HL-60 (cell line): ENCODE data around the gene UBR4.

Source experiments
- DNase-seq, 2 experiments: peaks; one replicate each; pipeline ENCODE4 v3.0.0-alpha.2; 2010 to 2020; ENCODE audit warnings: low read depth in 1 of 2, low spot score in 1 of 2
- H3K27ac ChIP-seq: fragments of 250-450 bp; sonication (Bioruptor Pico); replicated peaks from 2 replicates; pipeline ENCODE4 v1.5.1; 2020; ENCODE audit warnings: mild to moderate bottlenecking, moderate library complexity
- H3K27me3 ChIP-seq: fragments of 250-450 bp; sonication (Bioruptor Pico); 2 replicates; pipeline ENCODE4 v1.5.1; 2021; ENCODE audit warnings: mild to moderate bottlenecking, moderate library complexity; ENCODE audit not compliant: insufficient read depth, poor library complexity, severe bottlenecking
- H3K4me3 ChIP-seq: replicated peaks from 2 replicates; pipeline ENCODE4 v1.5.1; 2011; ENCODE audit warnings: mild to moderate bottlenecking, control low read depth, low read length; ENCODE audit not compliant: insufficient read depth
- CTCF ChIP-seq: IDR thresholded peaks from one replicate; pipeline ENCODE4 v1.5.1; 2011; ENCODE audit warnings: low read length, control low read depth, inconsistent platforms; ENCODE audit not compliant: insufficient read depth
- GABPA ChIP-seq: IDR thresholded peaks from 2 replicates; pipeline ENCODE4 v1.6.1; 2012; ENCODE audit warnings: low read depth
- POLR2AphosphoS5 ChIP-seq: IDR thresholded peaks from 2 replicates; pipeline ENCODE4 v1.6.1; 2012; ENCODE audit warnings: low read depth
- REST ChIP-seq: IDR thresholded peaks from 2 replicates; pipeline ENCODE4 v1.6.1; 2012; ENCODE audit warnings: low read depth; ENCODE audit not compliant: insufficient replicate concordance
- SPI1 ChIP-seq: IDR thresholded peaks from 2 replicates; pipeline ENCODE4 v1.6.1; 2012; ENCODE audit warnings: low read depth, mild to moderate bottlenecking, borderline replicate concordance

The UBR4 gene

GRCh38 chr1:19204446-19205266, 5.4 kb downstream of the UBR4 start:
- H3K27me3 ChIP-seq, result no peaks in the 10 kb centered on the region
- TF ChIP-seq REST (no peak), POLR2AphosphoS5 (no peak), SPI1 (no peak), CTCF (no peak), GABPA (no peak)
- H3K4me3 ChIP-seq, result no peak overlapping the region
- DNase-seq, result no peak
- H3K27ac ChIP-seq, result no peak overlapping the region

- no peak for DNase-seq
- no peak overlapping the region for H3K4me3 ChIP-seq
- H3K27me3 ChIP-seq, result no peaks in the 10 kb centered on the region
- no peak for TF ChIP-seq POLR2AphosphoS5
- no peak for TF ChIP-seq SPI1
- TF ChIP-seq REST, result no peak
- no peak for TF ChIP-seq CTCF
- no peak for TF ChIP-seq GABPA
- no peak overlapping the region for H3K27ac ChIP-seq
These were observed 6.6 kb downstream of the UBR4 start for GRCh38 chr1:19203440-19203839.

GRCh38 chr1:19202396-19202795, 7.7 kb downstream of the UBR4 start:
- Histone ChIP-seq H3K27ac (no peak overlapping the region), H3K4me3 (no peak overlapping the region), H3K27me3 (no peaks in the 10 kb centered on the region)
- TF ChIP-seq REST (no peak), CTCF (no peak), GABPA (no peak), SPI1 (no peak), POLR2AphosphoS5 (no peak)
- no peak for DNase-seq
